Tibial nerve (tissue), 4 donors: ENCODE measurements around the gene SUCLG1.

Experiments
- CTCF ChIP-seq, 5 experiments: fragments of 200-600 bp in 3 of 5; fragments of 450-650 bp in 2 of 5; sonication (generic) in 3 of 5; IDR thresholded peaks; one replicate each; pipeline ENCODE4 v1.5.1; 2016 to 2019; ENCODE audit warnings: antibody characterized with exemption in 5 of 5, mild to moderate bottlenecking in 3 of 5, moderate library complexity in 2 of 5
- EP300 ChIP-seq, 2 donors: sonication (generic); formaldehyde crosslinking; IDR thresholded peaks; one replicate each; pipeline ENCODE4 v1.6.1; 2017; ENCODE audit warnings: antibody characterized with exemption in 2 of 2, mild to moderate bottlenecking in 1 of 2

GRCh38 chr2:84497285-84497684, 38.2 kb upstream of the SUCLG1 start:
- TF ChIP-seq CTCF (IDR thresholded peaks at IDR 0.05) (no peak), EP300 (IDR thresholded peaks at IDR 0.05) (no peak)
